22Rv1 (cell line): ENCODE measurements around the gene ZNF865.

Experiments used
- ZFX ChIP-seq: fragments of 450-650 bp; IDR thresholded peaks from 2 replicates; pipeline ENCODE4 v1.6.1; 2017; ENCODE audit warnings: antibody characterized with exemption, borderline replicate concordance
- TF ChIP-seq, protein P1 (sequence below): fragments of 450-650 bp; IDR thresholded peaks from 2 replicates; pipeline ENCODE4 v1.5.1; 2017; ENCODE audit warnings: mild to moderate bottlenecking

DNA sequence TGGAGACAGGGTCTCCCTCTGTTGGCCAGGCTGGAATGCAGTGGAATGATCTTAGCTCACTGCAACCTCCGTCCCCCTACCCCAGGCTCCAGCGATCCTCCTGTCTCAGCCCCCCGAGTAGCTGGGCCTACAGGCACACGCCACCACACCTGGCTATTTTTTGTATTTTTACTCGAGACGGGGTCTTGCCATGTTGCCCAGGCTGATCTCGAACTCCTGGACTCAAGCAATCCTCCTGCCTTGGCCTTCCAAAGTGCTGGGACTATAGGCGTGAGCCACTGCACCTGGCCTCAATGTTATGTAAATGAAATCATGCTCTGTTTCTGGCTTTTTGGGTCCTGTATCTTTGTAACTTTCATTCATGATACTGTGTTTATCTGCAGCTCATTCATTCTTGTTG lies 16.7 kb upstream of the ZNF865 start:
- TF ChIP-seq, protein P1, sequence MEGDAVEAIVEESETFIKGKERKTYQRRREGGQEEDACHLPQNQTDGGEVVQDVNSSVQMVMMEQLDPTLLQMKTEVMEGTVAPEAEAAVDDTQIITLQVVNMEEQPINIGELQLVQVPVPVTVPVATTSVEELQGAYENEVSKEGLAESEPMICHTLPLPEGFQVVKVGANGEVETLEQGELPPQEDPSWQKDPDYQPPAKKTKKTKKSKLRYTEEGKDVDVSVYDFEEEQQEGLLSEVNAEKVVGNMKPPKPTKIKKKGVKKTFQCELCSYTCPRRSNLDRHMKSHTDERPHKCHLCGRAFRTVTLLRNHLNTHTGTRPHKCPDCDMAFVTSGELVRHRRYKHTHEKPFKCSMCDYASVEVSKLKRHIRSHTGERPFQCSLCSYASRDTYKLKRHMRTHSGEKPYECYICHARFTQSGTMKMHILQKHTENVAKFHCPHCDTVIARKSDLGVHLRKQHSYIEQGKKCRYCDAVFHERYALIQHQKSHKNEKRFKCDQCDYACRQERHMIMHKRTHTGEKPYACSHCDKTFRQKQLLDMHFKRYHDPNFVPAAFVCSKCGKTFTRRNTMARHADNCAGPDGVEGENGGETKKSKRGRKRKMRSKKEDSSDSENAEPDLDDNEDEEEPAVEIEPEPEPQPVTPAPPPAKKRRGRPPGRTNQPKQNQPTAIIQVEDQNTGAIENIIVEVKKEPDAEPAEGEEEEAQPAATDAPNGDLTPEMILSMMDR: no peak
- TF ChIP-seq ZFX: no peak
